Stomach (tissue), 4 donors: ENCODE data around the gene YARS1.
"Not testable (repeated sequence)": the region's sequence is repeated elsewhere in the genome, so short reads cannot be mapped to it uniquely, and the experiment has no call there.

Experiments
- CTCF ChIP-seq, 7 experiments: fragments of 450-650 bp in 4 of 7; fragments of 200-600 bp in 3 of 7; sonication (generic) in 3 of 7; IDR thresholded peaks; one replicate each; pipeline ENCODE4 v1.5.1; 2016 to 2019; ENCODE audit warnings: antibody characterized with exemption in 7 of 7, control low read depth in 2 of 7, mild to moderate bottlenecking in 1 of 7
- EP300 ChIP-seq: sonication (generic); formaldehyde crosslinking; IDR thresholded peaks from one replicate; pipeline ENCODE4 v1.6.1; 2017; ENCODE audit warnings: antibody characterized with exemption
- POLR2A ChIP-seq, 4 donors: fragments of 450-650 bp; IDR thresholded peaks; one replicate each; pipeline ENCODE4 v1.6.1; 2016; ENCODE audit warnings: antibody characterized with exemption in 4 of 4, control low read depth in 2 of 4, mild to moderate bottlenecking in 1 of 4, moderate library complexity in 1 of 4
- POLR2AphosphoS5 ChIP-seq, 3 donors: sonication (generic); formaldehyde crosslinking; IDR thresholded peaks; one replicate each; pipeline ENCODE4 v1.6.1; 2016; ENCODE audit warnings: antibody characterized with exemption in 3 of 3

GRCh38 chr1:32789356-32789755 lies 27.8 kb downstream of the YARS1 start:
- not testable (repeated sequence) for TF ChIP-seq CTCF (IDR thresholded peaks at IDR 0.05); POLR2A (IDR thresholded peaks at IDR 0.05); EP300
- peak in 1 of 3 donors; percentile 38 for TF ChIP-seq POLR2AphosphoS5 (IDR thresholded peaks at IDR 0.05)
